ENCODE measurements around the gene TTC27.
"Not testable (repeated sequence)": the region's sequence is repeated elsewhere in the genome, so short reads cannot be mapped to it uniquely, and the experiment has no call there.

TTC27 gene

DNA sequence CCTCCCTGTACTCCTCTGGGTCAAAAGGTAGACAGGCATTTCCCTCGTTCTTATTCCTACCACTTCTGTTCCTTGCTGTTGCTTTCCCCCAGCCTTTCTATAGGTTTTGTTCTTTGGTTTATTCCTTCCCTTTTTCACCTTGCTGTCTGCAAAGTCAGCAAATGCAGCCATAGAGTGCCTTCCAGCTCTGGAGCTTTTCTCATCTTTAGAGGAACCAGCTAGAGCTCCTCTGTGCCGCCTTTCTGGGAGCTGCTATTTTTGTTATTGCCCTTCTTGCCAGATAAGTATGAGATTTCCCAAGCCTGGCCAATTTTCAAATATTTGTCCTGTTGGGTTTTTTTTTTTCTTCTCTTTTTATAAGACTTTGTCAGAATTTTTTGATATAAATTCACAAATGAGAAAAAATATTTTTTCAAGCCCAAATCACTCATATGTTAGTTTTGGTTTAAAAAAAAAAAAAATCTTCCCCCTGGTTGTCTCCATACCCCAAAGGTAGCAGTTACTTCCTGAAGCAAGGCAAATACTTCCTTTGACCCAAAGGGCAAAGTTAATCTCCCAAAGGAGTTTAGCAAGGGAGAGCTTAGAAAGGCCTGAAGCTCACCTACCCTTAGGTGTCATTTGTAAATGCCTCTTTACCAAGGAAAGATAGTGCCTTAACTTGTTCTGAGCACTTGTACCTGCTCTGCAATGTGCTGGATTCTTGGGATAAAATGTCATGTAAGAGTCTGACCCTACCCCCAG lies 5.1 kb upstream of the TTC27 start:
- Histone ChIP-seq H3K9me3 (ENCODE audit: low read depth, low read length) (no peaks in the 10 kb centered on the region), H3K4me3 (no peak overlapping the region), H3K27ac (peak overlapping the region; percentile 2; the same call in 1 of the 2 replicates), H3K36me3 (ENCODE audit: insufficient read depth, low read length) (peaks cover 8% of the 10 kb centered on the region), H3K9ac (ENCODE audit: insufficient read length) (no peak overlapping the region)
- TF ChIP-seq FOXP2 (optimal IDR thresholded peaks at IDR 0.05; ENCODE audit: control extremely low read depth, extremely low read length, insufficient read depth) (no peak), POLR2AphosphoS5 (IDR thresholded peaks at IDR 0.05; ENCODE audit: borderline replicate concordance, low read depth, low read length) (no peak), EZH2 (IDR thresholded peaks at IDR 0.05) (no peak)
- DNase-seq (ENCODE audit: low read depth, low spot score): no peak

- DNase-seq (ENCODE audit: low read depth, low spot score): no peak
- Histone ChIP-seq H3K36me3 (ENCODE audit: insufficient read depth, low read length) (peaks cover 5% of the 10 kb centered on the region), H3K4me3 (no peak overlapping the region)
Measured at GRCh38 chr2:32623311-32623706, 4.5 kb upstream of the TTC27 start.

DNA sequence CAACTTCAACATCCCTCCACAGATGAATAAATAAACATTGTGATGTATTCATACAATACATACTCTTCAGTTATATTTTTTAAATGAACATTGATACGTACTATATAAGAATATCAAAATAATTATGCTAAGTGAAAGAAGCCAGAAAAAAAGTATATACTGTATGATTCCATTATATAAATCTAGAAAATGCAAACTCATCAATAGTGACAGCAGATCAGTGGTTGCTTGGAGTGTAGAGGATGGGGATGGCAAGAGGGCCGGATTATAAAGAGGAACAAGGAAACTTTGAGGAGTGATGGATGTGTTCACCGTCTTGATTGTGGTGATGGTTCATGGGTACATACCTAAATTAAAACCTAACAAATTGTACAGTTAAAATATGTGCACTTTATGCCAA lies 3.0 kb upstream of the TTC27 start:
- H3K9ac ChIP-seq (ENCODE audit: insufficient read length): no peak overlapping the region
- no peaks in the 10 kb centered on the region for H3K9me3 ChIP-seq (ENCODE audit: low read depth, low read length)
- H3K4me3 ChIP-seq: no peak overlapping the region
- H3K27ac ChIP-seq: no peak overlapping the region
- no peak for TF ChIP-seq POLR2AphosphoS5 (IDR thresholded peaks at IDR 0.05; ENCODE audit: borderline replicate concordance, low read depth, low read length)
- TF ChIP-seq EZH2 (IDR thresholded peaks at IDR 0.05): no peak
- TF ChIP-seq FOXP2 (optimal IDR thresholded peaks at IDR 0.05; ENCODE audit: control extremely low read depth, extremely low read length, insufficient read depth): no peak
- DNase-seq (ENCODE audit: low read depth, low spot score): no peak
- H3K36me3 ChIP-seq (ENCODE audit: insufficient read depth, low read length): peaks cover 1% of the 10 kb centered on the region; the same call in 1 of the 2 replicates

More at GRCh38 chr2:32623311-32623706, 4.5 kb upstream of the TTC27 start:
- no peak overlapping the region for H3K9ac ChIP-seq (ENCODE audit: insufficient read length)
- H3K9me3 ChIP-seq (ENCODE audit: low read depth, low read length): no peaks in the 10 kb centered on the region
- no peak overlapping the region for H3K27ac ChIP-seq
- TF ChIP-seq EZH2 (IDR thresholded peaks at IDR 0.05): no peak
- TF ChIP-seq FOXP2 (optimal IDR thresholded peaks at IDR 0.05; ENCODE audit: control extremely low read depth, extremely low read length, insufficient read depth): no peak
- no peak for TF ChIP-seq POLR2AphosphoS5 (IDR thresholded peaks at IDR 0.05; ENCODE audit: borderline replicate concordance, low read depth, low read length)

DNA sequence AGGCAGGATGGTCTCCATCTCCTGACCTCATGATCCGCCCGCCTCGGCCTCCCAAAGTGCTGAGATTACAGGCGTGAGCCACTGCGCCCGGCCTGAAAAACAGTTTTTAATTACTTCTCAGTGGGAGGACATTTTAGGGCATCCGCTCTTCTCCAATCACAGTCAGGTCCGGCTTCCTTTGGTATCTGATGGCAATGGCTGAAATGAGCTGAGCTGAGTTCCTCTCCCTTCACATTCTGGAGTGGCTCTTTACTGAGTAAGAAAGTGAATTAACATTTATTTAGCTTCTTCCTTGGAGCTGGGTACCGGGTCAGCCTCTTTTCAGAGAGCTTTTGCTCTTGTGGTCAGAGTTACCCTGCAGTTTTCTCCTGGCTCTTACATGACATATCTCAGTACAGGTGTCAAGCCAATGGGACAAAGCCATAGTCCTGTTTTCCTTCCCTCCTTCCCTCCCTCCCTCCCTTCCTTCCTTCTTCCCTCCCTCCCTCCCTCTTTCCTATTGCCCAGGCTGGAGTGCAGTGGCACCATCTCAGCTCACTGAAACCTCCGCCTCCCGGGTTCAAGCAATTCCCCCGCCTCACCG lies 1.1 kb upstream of the TTC27 start:
- Histone ChIP-seq H3K36me3 (ENCODE audit: insufficient read depth, low read length) (peaks cover 11% of the 10 kb centered on the region), H3K4me3 (no peak overlapping the region), H3K9ac (ENCODE audit: insufficient read length) (no peak overlapping the region), H3K9me3 (ENCODE audit: low read depth, low read length) (no peaks in the 10 kb centered on the region), H3K27ac (no peak overlapping the region)
- TF ChIP-seq EZH2 (IDR thresholded peaks at IDR 0.05): no peak
- no peak for TF ChIP-seq FOXP2 (optimal IDR thresholded peaks at IDR 0.05; ENCODE audit: control extremely low read depth, extremely low read length, insufficient read depth)
- no peak for TF ChIP-seq POLR2AphosphoS5 (IDR thresholded peaks at IDR 0.05; ENCODE audit: borderline replicate concordance, low read depth, low read length)
- DNase-seq (ENCODE audit: low read depth, low spot score): no peak

DNA sequence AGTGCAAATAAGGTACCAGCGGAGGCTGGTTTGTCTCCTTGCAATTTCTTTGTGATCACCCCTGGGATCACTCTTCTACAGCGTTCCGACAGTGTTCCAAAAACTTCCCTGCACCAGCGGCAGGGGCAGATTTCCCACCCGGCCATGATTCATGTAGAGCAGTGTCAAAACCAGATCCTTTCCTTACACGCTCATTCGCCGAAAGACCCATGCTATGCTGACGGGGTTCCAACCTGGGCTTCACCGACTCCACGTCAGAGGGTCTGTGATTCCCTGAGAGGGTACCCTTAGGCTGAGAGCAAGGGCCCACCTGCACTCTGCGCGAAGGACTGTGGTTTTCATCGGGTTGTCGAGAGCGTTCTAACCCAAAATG lies 423 bp upstream of the TTC27 start:
- DNase-seq (ENCODE audit: low read depth, low spot score): no peak

GRCh38 chr2:32632089-32632488 lies 4.2 kb downstream of the TTC27 start:
- TF ChIP-seq FOXP2 (optimal IDR thresholded peaks at IDR 0.05; ENCODE audit: control extremely low read depth, extremely low read length, insufficient read depth) (no peak), POLR2AphosphoS5 (IDR thresholded peaks at IDR 0.05; ENCODE audit: borderline replicate concordance, low read depth, low read length) (no peak), EZH2 (IDR thresholded peaks at IDR 0.05) (no peak)
- Histone ChIP-seq H3K36me3 (ENCODE audit: insufficient read depth, low read length) (peaks cover 28% of the 10 kb centered on the region), H3K4me3 (no peak overlapping the region), H3K9ac (ENCODE audit: insufficient read length) (no peak overlapping the region), H3K9me3 (ENCODE audit: low read depth, low read length) (no peaks in the 10 kb centered on the region), H3K27ac (peak overlapping the region; percentile 3; the same call in 1 of the 2 replicates)
- DNase-seq (ENCODE audit: low read depth, low spot score): no peak

More for the DNA sequence above, 423 bp upstream of the TTC27 start:
- H3K36me3 ChIP-seq (ENCODE audit: insufficient read depth, low read length): peaks cover 11% of the 10 kb centered on the region
- H3K9ac ChIP-seq (ENCODE audit: insufficient read length): no peak overlapping the region
- TF ChIP-seq POLR2AphosphoS5 (IDR thresholded peaks at IDR 0.05; ENCODE audit: borderline replicate concordance, low read depth, low read length): no peak
- no peak for TF ChIP-seq FOXP2 (optimal IDR thresholded peaks at IDR 0.05; ENCODE audit: control extremely low read depth, extremely low read length, insufficient read depth)
- no peak for TF ChIP-seq EZH2 (IDR thresholded peaks at IDR 0.05)
- H3K27ac ChIP-seq: no peak overlapping the region
- H3K4me3 ChIP-seq: peak overlapping the region; percentile 98
- no peaks in the 10 kb centered on the region for H3K9me3 ChIP-seq (ENCODE audit: low read depth, low read length)

GRCh38 chr2:32633040-32633439 lies 5.2 kb downstream of the TTC27 start:
- TF ChIP-seq POLR2AphosphoS5 (IDR thresholded peaks at IDR 0.05; ENCODE audit: borderline replicate concordance, low read depth, low read length) (no peak), FOXP2 (optimal IDR thresholded peaks at IDR 0.05; ENCODE audit: control extremely low read depth, extremely low read length, insufficient read depth) (no peak), EZH2 (IDR thresholded peaks at IDR 0.05) (no peak)
- no peaks in the 10 kb centered on the region for H3K9me3 ChIP-seq (ENCODE audit: low read depth, low read length)

DNA sequence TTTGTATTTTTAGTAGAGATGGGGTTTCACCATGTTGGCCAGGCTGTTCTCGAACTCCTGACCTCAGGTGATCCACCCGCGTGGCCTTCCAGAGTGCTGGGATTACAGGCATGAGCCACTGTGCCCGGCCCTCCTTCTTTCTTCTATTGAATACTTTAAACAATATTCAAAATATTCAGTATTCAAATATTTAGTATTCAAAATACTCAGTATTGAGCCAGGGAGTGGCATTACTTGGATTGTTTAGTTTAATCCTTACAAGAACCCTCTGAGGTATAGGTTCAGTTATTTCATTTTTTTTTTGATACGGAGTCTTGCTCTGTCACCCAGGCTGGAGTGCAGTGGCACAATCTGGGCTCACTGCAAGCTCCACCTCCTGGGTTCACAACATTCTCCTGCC lies 10.7 kb downstream of the TTC27 start:
- DNase-seq (ENCODE audit: low read depth, low spot score); H3K9me3 ChIP-seq (ENCODE audit: low read depth, low read length); H3K4me3 ChIP-seq; H3K27ac ChIP-seq; H3K9ac ChIP-seq (ENCODE audit: insufficient read length): not testable (repeated sequence)
- peaks cover 34% of the 10 kb centered on the region for H3K36me3 ChIP-seq (ENCODE audit: insufficient read depth, low read length)

More at GRCh38 chr2:32633040-32633439, 5.2 kb downstream of the TTC27 start:
- Histone ChIP-seq H3K27ac (peak overlapping the region; percentile 3), H3K4me3 (no peak overlapping the region), H3K36me3 (ENCODE audit: insufficient read depth, low read length) (peaks cover 32% of the 10 kb centered on the region), H3K9ac (ENCODE audit: insufficient read length) (no peak overlapping the region)
- no peak for DNase-seq (ENCODE audit: low read depth, low spot score)
